Ishikawa (cell line): Measurements from ENCODE around the gene MUC5B.

Source experiments
- CEBPB ChIP-seq: IDR thresholded peaks from 2 replicates; pipeline ENCODE4 v1.6.1; 2012
- CREB1 ChIP-seq: IDR thresholded peaks from 2 replicates; pipeline ENCODE4 v1.6.1; 2012; ENCODE audit warnings: low read depth
- EGR1 ChIP-seq: IDR thresholded peaks from 2 replicates; pipeline ENCODE4 v1.6.1; 2012
- EP300 ChIP-seq: IDR thresholded peaks from 2 replicates; pipeline ENCODE4 v1.6.1; 2012; ENCODE audit warnings: borderline replicate concordance
- FOXM1 ChIP-seq: IDR thresholded peaks from 2 replicates; pipeline ENCODE4 v1.6.1; 2012; ENCODE audit warnings: low read depth, borderline replicate concordance
- MAX ChIP-seq: IDR thresholded peaks from 2 replicates; pipeline ENCODE4 v1.6.1; 2012
- NFIC ChIP-seq: IDR thresholded peaks from 2 replicates; pipeline ENCODE4 v1.6.1; 2012
- RAD21 ChIP-seq: IDR thresholded peaks from 2 replicates; pipeline ENCODE4 v1.6.1; 2012; ENCODE audit warnings: low read depth
- REST ChIP-seq: IDR thresholded peaks from 2 replicates; pipeline ENCODE4 v1.6.1; 2012; ENCODE audit warnings: low read depth, mild to moderate bottlenecking
- TAF1 ChIP-seq: IDR thresholded peaks from 2 replicates; pipeline ENCODE4 v1.6.1; 2012; ENCODE audit warnings: low read depth, mild to moderate bottlenecking
- TCF12 ChIP-seq: IDR thresholded peaks from 2 replicates; pipeline ENCODE4 v1.6.1; 2012; ENCODE audit warnings: low read depth
- TEAD4 ChIP-seq: IDR thresholded peaks from 2 replicates; pipeline ENCODE4 v1.6.1; 2012
- USF1 ChIP-seq: IDR thresholded peaks from 2 replicates; pipeline ENCODE4 v1.6.1; 2012
- YY1 ChIP-seq: IDR thresholded peaks from 2 replicates; pipeline ENCODE4 v1.6.1; 2012; ENCODE audit warnings: low read depth
- ZBTB7A ChIP-seq: IDR thresholded peaks from 2 replicates; pipeline ENCODE4 v1.6.1; 2012; ENCODE audit warnings: low read depth

MUC5B gene

GRCh38 chr11:1257916-1258315 lies 35.0 kb downstream of the MUC5B start:
- TF ChIP-seq TAF1 (no peak), EP300 (no peak), FOXM1 (no peak), TEAD4 (no peak), USF1 (no peak), CREB1 (no peak), TCF12 (no peak), MAX (no peak), RAD21 (no peak), ZBTB7A (no peak), REST (no peak)

GRCh38 chr11:1258401-1259075 lies 35.7 kb downstream of the MUC5B start:
- no peak for TF ChIP-seq TEAD4
- no peak for TF ChIP-seq RAD21
- TF ChIP-seq CREB1 = no peak

- TF ChIP-seq CEBPB (no peak), USF1 (no peak), TEAD4 (no peak), CREB1 (no peak), MAX (no peak), EGR1 (no peak), EP300 (no peak), ZBTB7A (no peak), REST (no peak), TCF12 (no peak), FOXM1 (no peak), RAD21 (no peak), YY1 (no peak), NFIC (no peak), TAF1 (no peak)
Measured at GRCh38 chr11:1259076-1259461, 36.2 kb downstream of the MUC5B start.

- TF ChIP-seq ZBTB7A (peak; percentile 32; the same call in 1 of the 2 replicates), TAF1 (no peak)
Measured at GRCh38 chr11:1259561-1259960, 36.7 kb downstream of the MUC5B start.

GRCh38 chr11:1260023-1260501 lies 37.2 kb downstream of the MUC5B start:
- TF ChIP-seq REST = no peak
- TF ChIP-seq EGR1 = no peak
- no peak for TF ChIP-seq NFIC
- TF ChIP-seq TAF1 = no peak
- TF ChIP-seq ZBTB7A = no peak
- no peak; the same call in 1 of the 2 replicates for TF ChIP-seq MAX
- no peak for TF ChIP-seq TCF12
- TF ChIP-seq CEBPB = no peak
- no peak for TF ChIP-seq USF1
- TF ChIP-seq CREB1 = no peak
- no peak for TF ChIP-seq YY1
- TF ChIP-seq RAD21 = no peak
- no peak for TF ChIP-seq FOXM1
- no peak for TF ChIP-seq TEAD4
- no peak for TF ChIP-seq EP300
